ENCODE results near the gene LIPI. TPM values are rescaled to one million over a fixed set of nuclear protein-coding genes. Genes with fewer than 3 reads are reported as not detected.
"Not testable (repeated sequence)": the region's sequence is repeated elsewhere in the genome, so short reads cannot be mapped to it uniquely, and the experiment has no call there.

The LIPI gene
- polyA plus RNA-seq (ENCODE audit: insufficient read length in 4 of 4): under 1 TPM; 0.31 to 0.37 (median 0.35) TPM

DNA sequence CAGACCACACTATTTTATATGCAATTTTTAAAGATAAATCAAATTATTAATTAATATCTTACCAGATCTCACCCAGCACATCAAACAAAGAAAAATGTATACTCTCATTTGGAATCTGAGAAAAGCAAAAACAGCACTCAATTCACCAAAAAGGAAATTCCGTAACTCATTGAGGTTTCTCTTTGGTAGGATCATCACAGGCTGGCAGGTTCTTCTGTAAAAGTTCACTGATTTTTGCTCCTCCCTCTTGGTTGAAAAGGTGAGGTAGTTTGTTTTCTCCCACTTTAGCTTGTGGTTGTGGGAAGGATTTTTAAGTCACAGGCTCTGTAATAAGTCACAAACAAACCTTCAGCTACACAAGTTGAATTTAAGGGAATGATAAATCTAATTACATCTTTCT lies at the start of gene LIPI:
TSS of gene LIPI (minus strand) at position 218 of the 400 bp plus-strand sequence. CDS start at position 108, 110 bp downstream.
- no peak for DNase-seq (ENCODE audit: low read depth in 4 of 4, low spot score in 3 of 4)

DNA sequence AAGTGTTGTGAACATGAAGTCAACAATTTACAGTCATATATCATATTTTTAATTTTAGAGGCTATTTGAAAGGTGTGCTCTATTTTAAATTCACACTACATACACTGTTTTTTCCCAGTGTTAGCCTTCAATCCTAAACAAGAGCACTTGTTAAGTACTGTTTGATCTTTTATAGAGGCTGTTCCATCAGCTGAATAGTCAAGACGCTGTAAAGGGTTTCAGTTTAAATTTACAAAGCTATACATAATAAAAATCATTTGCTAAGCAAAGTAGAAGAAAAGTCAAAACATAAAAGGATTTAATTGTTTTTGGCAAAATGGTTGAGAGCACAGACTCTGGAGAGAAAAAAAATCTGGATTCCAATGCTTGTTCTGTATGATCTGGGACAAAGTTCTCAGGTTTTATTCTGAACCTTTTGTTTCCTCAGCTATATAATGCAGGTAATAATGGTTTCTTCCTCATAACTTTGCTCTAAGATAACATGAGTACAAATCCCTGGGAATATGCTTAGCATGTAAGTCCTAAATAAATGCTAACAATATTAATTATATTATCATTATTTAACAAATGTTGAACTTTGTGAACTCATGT lies 49.5 kb upstream of the LIPI start:
- DNase-seq (ENCODE audit: low read depth in 4 of 4, low spot score in 3 of 4): no peak

GRCh38 chr21:14259747-14260146 lies 49.0 kb upstream of the LIPI start:
- DNase-seq (ENCODE audit: low read depth in 4 of 4, low spot score in 3 of 4): peak; percentile 23 to 51 (median 38)

- no peak for DNase-seq (ENCODE audit: low read depth in 4 of 4, low spot score in 3 of 4)
These were observed 40.6 kb upstream of the LIPI start for GRCh38 chr21:14251336-14251735.

- no peak for DNase-seq (ENCODE audit: low read depth in 4 of 4, low spot score in 3 of 4)
These were observed 35.0 kb upstream of the LIPI start for GRCh38 chr21:14245711-14246110.

DNA sequence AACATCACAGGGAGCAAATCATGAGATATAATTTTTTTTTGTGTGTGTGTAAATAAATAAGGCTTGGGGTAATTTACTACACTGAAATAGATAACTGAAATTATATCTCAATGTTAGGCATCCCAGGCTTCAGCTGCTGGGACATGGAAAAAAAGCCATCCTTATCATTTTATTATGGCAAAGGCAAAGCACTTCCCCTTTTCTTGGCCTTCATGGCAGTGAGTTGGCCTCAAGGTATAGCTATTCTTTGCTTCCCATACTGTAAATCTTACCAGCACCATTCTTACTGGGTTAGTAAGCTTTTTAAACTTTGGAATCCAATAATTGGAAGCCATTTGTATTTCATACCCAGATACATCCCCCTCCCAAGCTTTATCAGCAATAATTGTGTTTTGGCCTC lies 34.2 kb upstream of the LIPI start:
- no peak for DNase-seq (ENCODE audit: low read depth in 4 of 4, low spot score in 3 of 4)

DNA sequence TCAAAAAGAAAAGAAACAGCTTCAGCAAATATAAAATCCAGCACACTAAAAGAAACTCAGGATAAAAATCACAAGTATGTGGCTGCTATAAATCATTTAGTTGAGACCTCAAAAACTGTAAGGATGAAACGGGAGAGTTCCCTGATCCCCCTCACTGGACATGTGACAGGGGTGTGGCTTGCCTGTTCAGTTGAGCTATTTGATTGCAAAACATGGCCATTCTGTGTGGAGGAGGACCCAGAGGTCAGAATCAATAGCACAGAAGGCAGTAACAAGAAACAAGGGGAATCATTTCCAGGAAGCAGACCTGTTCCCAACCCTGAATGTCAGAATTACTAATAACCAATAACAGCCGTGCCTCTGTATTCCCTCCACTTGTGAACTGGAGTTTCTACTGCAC lies 33.1 kb upstream of the LIPI start:
- DNase-seq (ENCODE audit: low read depth in 4 of 4, low spot score in 3 of 4): no peak

GRCh38 chr21:14243461-14243860 lies 32.7 kb upstream of the LIPI start:
- DNase-seq (ENCODE audit: low read depth in 4 of 4, low spot score in 3 of 4): no peak

GRCh38 chr21:14241297-14241696 lies 30.5 kb upstream of the LIPI start:
- no peak for DNase-seq (ENCODE audit: low read depth in 4 of 4, low spot score in 3 of 4)

- DNase-seq (ENCODE audit: low read depth in 4 of 4, low spot score in 3 of 4): no peak
These were observed 28.5 kb upstream of the LIPI start for GRCh38 chr21:14239281-14239680.

DNA sequence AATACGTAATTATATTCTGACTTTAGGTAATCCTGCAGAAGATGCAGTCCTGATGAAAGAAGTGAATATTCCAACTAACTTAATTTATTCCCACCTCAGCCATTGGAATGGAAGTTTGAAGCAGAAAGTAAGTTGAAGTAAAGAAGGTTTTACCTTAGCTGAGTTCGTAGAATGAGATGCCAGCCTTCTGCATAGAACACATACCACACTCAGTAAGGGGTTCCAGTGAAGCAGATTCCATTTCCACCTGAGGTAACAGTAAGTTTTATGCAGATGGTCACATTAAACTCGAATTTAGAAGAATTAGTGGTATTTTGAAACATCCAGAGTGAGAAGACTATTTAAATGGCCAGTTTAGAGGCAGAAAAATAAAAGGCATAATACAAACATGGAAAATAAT lies 25.4 kb upstream of the LIPI start:
- no peak for DNase-seq (ENCODE audit: low read depth in 4 of 4, low spot score in 3 of 4)

DNA sequence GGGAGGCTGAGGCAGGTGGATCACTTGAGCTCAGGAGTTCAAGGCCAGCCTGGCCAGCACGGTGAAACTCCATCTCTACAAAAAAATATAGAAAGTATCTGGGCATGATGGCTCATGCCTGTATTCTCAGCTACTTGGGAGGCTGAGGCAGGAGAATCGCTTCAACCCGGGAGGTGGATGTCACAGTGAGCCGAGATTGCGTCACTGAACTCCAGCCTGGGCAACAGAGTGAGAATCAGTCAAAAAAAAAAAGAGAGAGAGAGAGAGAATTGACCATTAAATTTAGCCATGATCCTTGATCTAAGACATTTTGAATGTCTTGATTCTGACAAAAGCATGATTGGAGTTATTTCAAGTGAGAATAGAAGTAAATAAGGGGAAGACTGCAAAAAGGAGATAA lies 24.3 kb upstream of the LIPI start:
- no peak for DNase-seq (ENCODE audit: low read depth in 4 of 4, low spot score in 3 of 4)

DNA sequence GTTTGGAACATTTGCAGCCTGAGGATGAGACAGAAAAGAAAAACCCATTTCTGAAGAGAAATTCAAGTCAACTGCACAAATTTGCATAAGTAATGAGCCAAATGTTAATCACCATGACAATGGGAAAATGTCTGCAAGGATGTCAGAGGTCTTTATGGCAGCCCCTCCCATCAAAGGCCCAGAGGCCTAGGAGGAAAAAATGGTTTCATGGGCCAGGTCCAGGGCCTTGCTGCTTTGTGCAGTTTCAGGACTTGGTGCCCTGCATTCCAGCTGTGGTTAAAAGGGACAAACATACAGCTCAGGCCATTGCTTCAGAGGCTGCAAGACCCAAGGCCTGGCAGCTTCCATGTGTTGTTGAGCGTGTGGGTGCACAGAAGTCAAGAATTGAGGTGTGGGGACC lies 18.6 kb upstream of the LIPI start:
- DNase-seq (ENCODE audit: low read depth in 4 of 4, low spot score in 3 of 4): no peak

DNA sequence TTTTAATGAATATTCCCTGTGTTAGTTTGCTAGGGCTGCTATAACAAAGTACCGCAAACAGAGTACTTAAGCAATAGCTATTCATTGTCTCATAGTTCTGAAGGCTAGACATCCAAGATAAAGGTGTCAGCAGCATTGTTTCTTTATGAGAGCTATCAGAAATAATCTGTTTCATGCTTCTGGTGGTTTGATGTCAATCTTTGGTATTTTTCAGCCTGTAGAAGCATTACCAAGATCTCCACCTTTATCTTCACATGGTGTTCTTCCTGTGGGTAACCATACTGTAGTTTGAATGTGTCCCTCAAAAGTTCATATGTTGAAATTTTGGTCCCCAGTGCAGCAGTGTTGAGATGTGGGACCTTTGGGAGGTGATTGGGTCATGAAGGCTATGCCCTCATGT lies 12.6 kb upstream of the LIPI start:
- DNase-seq (ENCODE audit: low read depth in 4 of 4, low spot score in 3 of 4): no peak

DNA sequence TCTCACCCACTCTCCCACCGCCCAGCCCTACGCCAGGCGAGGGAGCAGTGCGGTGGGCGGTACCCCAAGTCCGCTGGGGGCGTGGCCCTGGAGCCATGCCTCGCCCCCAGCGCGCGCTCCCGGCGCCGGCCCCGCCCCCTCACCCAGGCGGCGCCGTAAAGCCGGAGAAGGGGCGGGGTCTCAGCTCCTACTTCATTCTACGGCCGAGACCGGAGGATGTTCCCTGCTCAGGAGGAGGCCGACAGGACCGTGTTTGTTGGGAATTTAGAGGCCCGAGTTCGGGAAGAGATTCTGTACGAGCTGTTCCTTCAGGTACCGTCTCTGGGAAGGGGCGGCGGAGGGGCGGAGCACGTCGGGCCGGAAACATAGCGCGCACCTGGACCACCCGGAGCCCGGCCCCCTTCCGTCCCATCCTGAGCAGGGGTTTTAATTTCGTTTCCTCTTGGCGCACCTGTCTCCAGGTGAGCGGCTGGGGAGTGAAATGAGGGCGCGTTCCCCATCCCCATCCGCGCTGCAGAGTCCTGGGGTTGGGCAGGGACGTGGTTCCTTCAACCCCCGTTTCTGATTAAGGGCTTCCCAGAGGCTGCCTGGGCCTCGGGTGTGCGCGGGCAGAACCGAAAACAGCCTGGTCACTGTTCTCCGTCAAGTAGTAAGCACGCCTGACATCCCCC lies 5.4 kb upstream of the LIPI start, which contains the start of gene RBM11:
TSS of gene RBM11 (plus strand) at position 187 of the 671 bp plus-strand sequence. CDS start at position 217, 30 bp downstream.
- peak; percentile 50 to 63 (median 56) for DNase-seq (ENCODE audit: low read depth in 4 of 4, low spot score in 3 of 4)

DNA sequence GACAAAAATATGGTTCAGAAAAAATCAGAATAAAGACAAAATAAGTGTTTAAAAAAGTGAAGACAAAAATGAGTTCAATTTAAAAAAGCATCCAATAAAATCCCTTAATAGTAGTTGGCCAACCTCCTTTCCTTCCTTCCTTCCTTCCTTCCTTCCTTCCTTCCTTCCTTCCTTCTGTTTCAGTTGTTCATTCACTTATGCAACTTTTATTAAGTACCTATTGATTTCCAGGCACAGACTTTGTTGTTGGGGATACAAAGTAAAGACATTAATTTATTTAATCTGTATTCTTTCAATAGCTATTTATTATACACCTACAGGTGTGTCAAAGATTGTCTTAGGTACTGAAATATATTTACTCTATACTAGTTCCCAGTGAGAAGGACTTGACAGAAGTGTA lies 2.4 kb upstream of the LIPI start:
- DNase-seq (ENCODE audit: low read depth in 4 of 4, low spot score in 3 of 4): no peak

DNA sequence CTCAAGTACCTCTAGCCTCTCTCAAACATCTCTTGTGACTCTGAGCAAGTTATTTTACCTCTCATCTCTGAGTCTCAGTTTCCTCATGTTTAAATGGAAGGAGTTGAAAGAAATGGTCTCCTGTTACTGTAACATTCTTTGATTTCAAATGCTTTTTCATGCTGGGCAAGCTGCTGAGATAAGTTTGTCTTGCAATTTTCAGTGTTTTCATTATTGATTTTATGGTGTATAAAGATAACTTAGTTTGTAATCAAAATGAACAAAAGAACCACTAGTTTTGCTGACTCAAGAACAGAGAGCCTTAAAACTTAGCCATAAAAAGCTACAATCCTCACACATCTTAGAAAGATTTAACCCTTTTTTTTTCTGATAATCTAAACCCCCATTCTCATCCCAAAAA lies 4.5 kb downstream of the LIPI start:
- DNase-seq (ENCODE audit: low read depth in 4 of 4, low spot score in 3 of 4): no peak

- not testable (repeated sequence) for DNase-seq (ENCODE audit: low read depth in 4 of 4, low spot score in 3 of 4)
These were observed 44.1 kb downstream of the LIPI start for GRCh38 chr21:14166463-14167223.

DNA sequence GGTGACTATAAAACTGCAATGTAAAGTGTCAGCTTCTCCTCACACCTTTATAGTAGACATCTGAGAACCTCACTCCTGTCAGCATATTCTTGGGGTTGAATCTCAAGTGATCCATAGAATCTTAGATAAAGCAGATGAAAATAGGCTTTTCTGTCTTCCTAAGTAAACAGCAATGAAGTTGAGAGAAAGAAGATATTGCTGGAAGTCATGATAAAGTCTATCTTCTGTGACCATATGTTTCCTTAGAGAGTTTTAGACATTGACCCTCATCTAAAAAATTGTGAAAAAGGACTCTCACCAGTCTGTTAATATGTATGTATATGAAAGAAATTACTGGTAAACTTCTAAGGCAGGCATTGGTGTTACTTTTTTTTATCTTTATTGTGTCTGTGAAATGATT lies 66.8 kb downstream of the LIPI start:
- no peak for DNase-seq (ENCODE audit: low read depth in 4 of 4, low spot score in 3 of 4)

GRCh38 chr21:14124266-14124665 lies 86.5 kb downstream of the LIPI start:
- DNase-seq (ENCODE audit: low read depth in 4 of 4, low spot score in 3 of 4): no peak

- no peak for DNase-seq (ENCODE audit: low read depth in 4 of 4, low spot score in 3 of 4)
These were observed 89.0 kb downstream of the LIPI start for GRCh38 chr21:14121719-14122118.

All from right renal pelvis (tissue), 4 donors.